T-helper 1 cell treated with Interleukin-12 subunit alpha and Interleukin-12 subunit beta and Interleukin-4 antibody, amounts not matched to agents 30 μg/mL and 1 μg/mL, for 36 hours (primary cell): ENCODE measurements around the gene EPHA1.

ENCODE experiments used
- H3K27ac Mint-ChIP-seq: one replicate; pipeline ENCODE4 v1.8.0; 2021; ENCODE audit warnings: mild to moderate bottlenecking, mixed read lengths
- H3K27me3 Mint-ChIP-seq: one replicate; pipeline ENCODE4 v1.8.0; 2021; ENCODE audit warnings: low read depth, mixed read lengths
- H3K36me3 Mint-ChIP-seq: one replicate; pipeline ENCODE4 v1.8.0; 2021; ENCODE audit warnings: low read depth, mixed read lengths
- H3K4me1 Mint-ChIP-seq: one replicate; pipeline ENCODE4 v1.8.0; 2021; ENCODE audit warnings: low read depth, mixed read lengths
- H3K4me3 Mint-ChIP-seq: one replicate; pipeline ENCODE4 v1.8.0; 2021; ENCODE audit warnings: mild to moderate bottlenecking, moderate library complexity, mixed read lengths
- H3K9me3 Mint-ChIP-seq: one replicate; pipeline ENCODE4 v1.8.0; 2021; ENCODE audit warnings: mixed read lengths

Gene EPHA1

GRCh38 chr7:143382791-143383641 lies 25.6 kb downstream of the EPHA1 start:
- Mint-ChIP-seq H3K27me3 (no peaks in the 10 kb centered on the region), H3K4me1 (peaks cover 21% of the 10 kb centered on the region), H3K36me3 (peaks cover 8% of the 10 kb centered on the region), H3K27ac (peak overlapping the region; percentile 24), H3K4me3 (peak overlapping the region; percentile 68), H3K9me3 (no peaks in the 10 kb centered on the region)

GRCh38 chr7:143382126-143382790 lies 26.4 kb downstream of the EPHA1 start:
- Mint-ChIP-seq H3K27ac (peak overlapping the region; percentile 24), H3K9me3 (no peaks in the 10 kb centered on the region), H3K4me3 (peak overlapping the region; percentile 68), H3K36me3 (peaks cover 5% of the 10 kb centered on the region), H3K27me3 (no peaks in the 10 kb centered on the region), H3K4me1 (peaks cover 23% of the 10 kb centered on the region)

DNA sequence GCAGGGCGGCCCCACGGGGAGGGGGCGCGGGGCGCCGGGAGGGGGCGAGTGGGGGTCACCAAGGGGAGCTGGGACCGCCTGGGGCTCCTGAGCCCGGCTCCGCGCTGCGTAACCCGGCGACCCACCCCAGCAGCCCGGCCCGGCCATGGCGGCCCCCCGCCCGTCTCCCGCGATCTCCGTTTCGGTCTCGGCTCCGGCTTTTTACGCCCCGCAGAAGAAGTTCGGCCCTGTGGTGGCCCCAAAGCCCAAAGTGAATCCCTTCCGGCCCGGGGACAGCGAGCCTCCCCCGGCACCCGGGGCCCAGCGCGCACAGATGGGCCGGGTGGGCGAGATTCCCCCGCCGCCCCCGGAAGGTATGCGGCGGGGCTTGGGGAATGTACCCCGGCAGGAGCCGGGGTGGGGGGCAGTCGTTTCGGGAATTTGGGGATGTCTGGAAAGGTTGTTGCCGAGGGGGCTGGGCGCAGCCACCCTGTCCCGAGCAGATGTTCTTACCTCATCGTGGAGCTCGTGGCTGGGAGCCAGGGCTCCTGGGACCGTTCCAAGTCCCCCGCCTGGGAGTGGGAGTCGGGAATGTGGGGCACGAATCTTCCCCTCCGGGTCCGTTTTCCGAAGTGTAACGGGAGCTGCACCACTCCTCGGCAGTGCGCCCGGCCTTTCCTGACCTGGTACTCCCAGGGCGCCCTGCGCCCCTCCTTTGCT lies 27.1 kb downstream of the EPHA1 start:
- peak overlapping the region; percentile 68 for H3K4me3 Mint-ChIP-seq
- H3K36me3 Mint-ChIP-seq, result peaks cover 5% of the 10 kb centered on the region
- H3K9me3 Mint-ChIP-seq, result no peaks in the 10 kb centered on the region
- H3K27ac Mint-ChIP-seq, result peak overlapping the region; percentile 9
- peaks cover 28% of the 10 kb centered on the region for H3K4me1 Mint-ChIP-seq
- H3K27me3 Mint-ChIP-seq, result no peaks in the 10 kb centered on the region

DNA sequence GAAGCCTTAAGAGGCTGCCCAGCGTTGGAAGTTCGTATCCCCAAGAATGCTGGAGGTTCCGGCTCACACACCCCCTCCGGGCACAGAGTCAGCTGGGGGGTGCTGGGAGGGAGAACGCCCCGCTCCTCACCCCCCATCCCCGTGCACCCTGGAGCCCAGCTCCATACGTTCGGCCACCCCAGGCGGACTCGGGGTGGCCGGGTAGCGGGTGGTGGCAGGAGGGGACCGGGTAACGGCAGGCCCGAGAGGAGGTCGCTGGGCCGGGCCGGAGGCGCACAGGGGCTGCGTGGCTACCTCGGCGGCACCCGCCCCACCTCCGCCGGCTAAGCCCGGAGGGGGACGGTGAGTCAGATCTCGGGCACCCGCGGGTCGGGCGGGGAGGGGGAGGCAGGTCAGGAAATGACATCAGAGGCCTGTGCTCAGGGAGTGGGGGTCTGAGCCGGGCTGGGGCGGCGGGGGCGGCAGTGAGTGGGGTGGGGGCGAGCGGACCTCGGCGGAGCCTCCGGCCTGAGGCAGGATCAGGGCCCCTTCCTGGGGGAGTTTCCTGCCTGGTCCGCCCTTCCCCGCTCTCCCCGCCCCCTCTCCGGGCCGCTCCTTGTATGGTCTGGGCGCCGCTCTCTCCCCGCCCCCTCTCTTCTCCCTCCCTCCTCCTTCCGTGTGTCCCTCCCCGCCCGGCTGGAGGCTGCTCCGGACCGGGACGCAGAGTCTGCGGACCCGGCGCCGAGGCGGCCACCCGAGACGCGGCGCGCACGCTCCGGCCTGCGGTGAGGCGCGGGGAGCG lies 27.8 kb downstream of the EPHA1 start, which contains the start of gene ZYX:
ZYX (plus strand) TSS at position 700 of the 781 bp plus-strand sequence. CDS start 227 bp downstream, outside the sequence.
- H3K4me1 Mint-ChIP-seq, result peaks cover 34% of the 10 kb centered on the region
- peaks cover 5% of the 10 kb centered on the region for H3K36me3 Mint-ChIP-seq
- H3K9me3 Mint-ChIP-seq, result no peaks in the 10 kb centered on the region
- no peaks in the 10 kb centered on the region for H3K27me3 Mint-ChIP-seq
- H3K4me3 Mint-ChIP-seq, result peak within 1 kb of the TSS; percentile 81
- H3K27ac Mint-ChIP-seq, result peak within 1 kb of the TSS; percentile 76

DNA sequence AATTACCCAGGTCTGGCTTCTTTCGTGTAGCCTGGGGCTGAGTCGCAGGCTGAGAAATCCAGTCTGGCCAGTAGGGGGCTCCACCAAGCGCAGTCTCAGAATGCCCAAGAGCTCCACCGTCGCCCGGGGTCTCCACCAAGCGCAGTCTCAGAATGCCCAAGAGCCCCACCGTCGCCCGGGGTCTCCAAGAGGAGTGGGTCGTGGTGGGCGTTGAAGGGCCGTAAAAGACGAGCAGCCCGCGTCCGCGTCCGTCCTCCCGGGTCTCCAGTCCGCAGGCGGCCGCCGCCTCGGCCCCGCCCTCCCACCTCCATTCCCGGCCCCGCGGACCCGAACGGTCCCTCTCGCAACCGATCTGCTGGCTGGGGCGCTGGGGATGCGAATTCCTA lies 28.4 kb downstream of the EPHA1 start:
- Mint-ChIP-seq H3K4me1 (peaks cover 39% of the 10 kb centered on the region), H3K4me3 (peak overlapping the region; percentile 81), H3K9me3 (no peaks in the 10 kb centered on the region)

DNA sequence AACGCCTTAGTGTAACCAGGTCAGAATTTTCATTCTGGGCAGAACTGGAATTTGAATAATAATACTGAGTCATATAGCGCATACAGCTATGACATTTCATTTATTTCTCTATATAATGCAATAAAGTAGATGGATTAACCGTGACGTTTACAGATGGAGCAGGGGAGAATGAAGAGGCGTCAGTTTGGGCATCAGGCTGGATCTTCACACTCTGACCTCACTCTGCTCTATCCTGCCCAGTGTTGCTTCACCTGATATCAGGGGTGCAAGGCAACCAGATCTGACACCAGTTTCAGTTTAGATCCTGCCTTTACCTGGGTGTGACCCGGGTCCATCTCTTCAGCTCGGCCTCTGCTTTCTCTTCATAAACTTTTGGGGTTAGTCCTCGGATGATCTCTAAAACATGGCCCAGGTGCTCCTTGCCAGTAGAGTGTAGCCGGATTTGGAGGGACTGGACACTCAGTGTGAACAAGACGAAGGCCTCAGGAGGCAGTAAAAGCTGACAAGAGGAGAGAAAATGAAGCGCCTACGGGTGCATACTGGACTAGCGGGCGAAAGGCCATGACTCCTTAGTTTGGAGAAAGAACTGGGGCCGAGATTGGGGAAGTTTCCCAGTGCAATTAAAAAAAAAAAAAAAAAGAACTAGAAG lies 28.9 kb downstream of the EPHA1 start:
- Mint-ChIP-seq H3K36me3 (peaks cover 5% of the 10 kb centered on the region), H3K27me3 (no peaks in the 10 kb centered on the region), H3K4me1 (peaks cover 45% of the 10 kb centered on the region), H3K9me3 (no peaks in the 10 kb centered on the region), H3K27ac (peak overlapping the region; percentile 76), H3K4me3 (peak overlapping the region; percentile 81)

More for the DNA sequence above, 28.4 kb downstream of the EPHA1 start:
- Mint-ChIP-seq H3K27me3 (no peaks in the 10 kb centered on the region), H3K36me3 (peaks cover 5% of the 10 kb centered on the region), H3K27ac (peak overlapping the region; percentile 76)

DNA sequence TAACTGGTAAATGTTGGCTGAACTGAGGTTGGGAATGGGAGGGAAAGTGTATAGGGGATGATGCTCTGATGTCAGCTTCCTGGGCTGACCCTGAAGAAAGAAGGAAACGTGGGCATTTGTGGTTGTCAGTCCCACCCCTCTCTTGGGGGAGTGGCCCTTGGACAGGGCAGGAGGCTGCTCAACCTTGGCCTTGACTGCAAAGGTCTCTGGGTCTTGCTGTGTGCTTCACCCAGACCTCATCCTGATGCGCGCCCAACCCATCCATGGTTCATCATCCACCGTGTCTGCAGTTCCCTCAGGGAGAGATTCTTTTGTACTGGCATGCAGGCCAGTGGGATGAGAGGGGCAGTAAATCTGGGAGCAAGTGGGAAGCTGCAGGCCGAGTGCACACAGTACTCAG lies 32.3 kb downstream of the EPHA1 start:
- Mint-ChIP-seq H3K36me3 (peaks cover 2% of the 10 kb centered on the region), H3K27me3 (no peaks in the 10 kb centered on the region), H3K27ac (no peak overlapping the region), H3K4me3 (no peak overlapping the region), H3K9me3 (no peaks in the 10 kb centered on the region), H3K4me1 (peaks cover 53% of the 10 kb centered on the region)

GRCh38 chr7:143375298-143376034 lies 33.2 kb downstream of the EPHA1 start:
- Mint-ChIP-seq H3K27me3 (peaks cover 4% of the 10 kb centered on the region), H3K4me3 (no peak overlapping the region), H3K4me1 (peaks cover 55% of the 10 kb centered on the region), H3K27ac (peak overlapping the region; percentile 69), H3K36me3 (peaks cover 2% of the 10 kb centered on the region), H3K9me3 (no peaks in the 10 kb centered on the region)

DNA sequence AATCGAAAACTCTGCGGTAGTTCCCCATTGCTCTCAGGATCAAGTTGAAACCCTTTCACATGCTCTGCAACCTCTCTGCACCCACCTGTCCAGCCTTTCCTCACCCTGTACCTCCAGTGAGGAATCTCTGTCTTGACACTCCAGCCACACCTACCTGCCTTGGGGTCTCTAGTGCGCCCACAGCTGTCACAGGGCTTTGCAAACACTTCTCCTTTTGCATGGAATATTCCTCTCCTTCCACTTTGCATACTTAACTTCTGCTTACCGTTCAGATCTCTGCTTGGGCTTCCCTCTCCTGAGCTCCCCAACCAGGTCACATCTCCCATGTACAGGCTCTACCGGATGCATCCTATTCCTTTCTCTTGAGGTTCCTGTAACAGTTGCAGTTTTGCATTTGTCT lies 34.1 kb downstream of the EPHA1 start:
- H3K27ac Mint-ChIP-seq, result peak overlapping the region; percentile 46
- no peak overlapping the region for H3K4me3 Mint-ChIP-seq
- peaks cover 10% of the 10 kb centered on the region for H3K27me3 Mint-ChIP-seq
- H3K36me3 Mint-ChIP-seq, result peaks cover 2% of the 10 kb centered on the region
- peaks cover 51% of the 10 kb centered on the region for H3K4me1 Mint-ChIP-seq
- no peaks in the 10 kb centered on the region for H3K9me3 Mint-ChIP-seq

- no peaks in the 10 kb centered on the region for H3K9me3 Mint-ChIP-seq
- peaks cover 10% of the 10 kb centered on the region for H3K27me3 Mint-ChIP-seq
- no peak overlapping the region for H3K4me3 Mint-ChIP-seq
- H3K27ac Mint-ChIP-seq, result no peak overlapping the region
- H3K4me1 Mint-ChIP-seq, result peaks cover 42% of the 10 kb centered on the region
- H3K36me3 Mint-ChIP-seq, result peaks cover 2% of the 10 kb centered on the region
Observed at GRCh38 chr7:143373255-143373794, 35.3 kb downstream of the EPHA1 start.

- no peak overlapping the region for H3K4me3 Mint-ChIP-seq
- no peaks in the 10 kb centered on the region for H3K9me3 Mint-ChIP-seq
- H3K27me3 Mint-ChIP-seq, result peaks cover 20% of the 10 kb centered on the region
- H3K36me3 Mint-ChIP-seq, result peaks cover 2% of the 10 kb centered on the region
- peaks cover 39% of the 10 kb centered on the region for H3K4me1 Mint-ChIP-seq
- H3K27ac Mint-ChIP-seq, result no peak overlapping the region
Observed at GRCh38 chr7:143372070-143372469, 36.6 kb downstream of the EPHA1 start.

- Mint-ChIP-seq H3K9me3 (no peaks in the 10 kb centered on the region), H3K27ac (no peak overlapping the region), H3K4me1 (peaks cover 21% of the 10 kb centered on the region), H3K27me3 (peaks cover 40% of the 10 kb centered on the region), H3K4me3 (no peak overlapping the region), H3K36me3 (peaks cover 2% of the 10 kb centered on the region)
Observed at GRCh38 chr7:143369678-143370651, 38.7 kb downstream of the EPHA1 start.
